Mesendoderm (in vitro differentiated cells): Measurements from ENCODE around the gene DCXR.

Source experiments
- DNase-seq: peaks from one replicate; pipeline ENCODE4 v3.0.0; 2013
- H2AK5ac ChIP-seq: 2 replicates; pipeline ENCODE4 v1.6.1; 2013; ENCODE audit warnings: low read length, inconsistent platforms
- H2BK120ac ChIP-seq: 2 replicates; pipeline ENCODE4 v1.6.1; 2013; ENCODE audit warnings: low read depth, mild to moderate bottlenecking, low read length, moderate library complexity, mixed read lengths
- H2BK15ac ChIP-seq: replicated peaks from 2 replicates; pipeline ENCODE4 v1.6.1; 2013; ENCODE audit warnings: low read depth, mild to moderate bottlenecking, moderate library complexity
- H2BK5ac ChIP-seq: 2 replicates; pipeline ENCODE4 v1.6.1; 2013; ENCODE audit warnings: low read length, inconsistent platforms
- H3K18ac ChIP-seq: 2 replicates; pipeline ENCODE4 v1.6.1; 2013; ENCODE audit warnings: mild to moderate bottlenecking, low read length, mixed read lengths
- H3K23ac ChIP-seq: one replicate; pipeline ENCODE4 v1.6.1; 2013; ENCODE audit warnings: low read length
- H3K27ac ChIP-seq: 2 replicates; pipeline ENCODE4 v1.5.1; 2013; ENCODE audit warnings: low read depth, mild to moderate bottlenecking, inconsistent platforms, low read length, moderate library complexity
- H3K27me3 ChIP-seq: 2 replicates; pipeline ENCODE4 v1.6.1; 2013; ENCODE audit warnings: low read length, control low read depth, mild to moderate bottlenecking, inconsistent platforms; ENCODE audit not compliant: insufficient read depth, poor library complexity
- H3K36me3 ChIP-seq: 2 replicates; pipeline ENCODE4 v1.6.1; 2013; ENCODE audit warnings: low read length, inconsistent platforms; ENCODE audit not compliant: control insufficient read depth, insufficient read depth
- H3K4ac ChIP-seq: one replicate; pipeline ENCODE4 v1.6.1; 2013; ENCODE audit warnings: low read depth, mild to moderate bottlenecking, low read length, moderate library complexity
- H3K4me1 ChIP-seq: 2 replicates; pipeline ENCODE4 v1.6.1; 2013; ENCODE audit warnings: low read depth, low read length, inconsistent platforms; ENCODE audit not compliant: control insufficient read depth
- H3K4me2 ChIP-seq: 2 replicates; pipeline ENCODE4 v1.6.1; 2013; ENCODE audit warnings: low read length
- H3K4me3 ChIP-seq: 2 replicates; pipeline ENCODE4 v1.5.1; 2013; ENCODE audit warnings: mild to moderate bottlenecking, low read length
- H3K56ac ChIP-seq: one replicate; pipeline ENCODE4 v1.6.1; 2013; ENCODE audit warnings: low read length
- H3K79me1 ChIP-seq: 2 replicates; pipeline ENCODE4 v1.6.1; 2013; ENCODE audit warnings: low read length, inconsistent platforms
- H3K79me2 ChIP-seq: 2 replicates; pipeline ENCODE4 v1.6.1; 2013; ENCODE audit warnings: mild to moderate bottlenecking, low read length; ENCODE audit not compliant: control insufficient read depth, insufficient read depth
- H3K9ac ChIP-seq: 2 replicates; pipeline ENCODE4 v1.6.1; 2013; ENCODE audit warnings: low read length, inconsistent platforms
- H4K5ac ChIP-seq: one replicate; pipeline ENCODE4 v1.6.1; 2013; ENCODE audit warnings: low read length
- H4K8ac ChIP-seq: one replicate; pipeline ENCODE4 v1.6.1; 2013; ENCODE audit warnings: low read depth, mild to moderate bottlenecking, control low read depth, low read length, moderate library complexity
- WGBS: extraction: QIAGEN DNeasy Blood & Tissue Kit; methylation state at CpG from one replicate; pipeline ENCODE4 v1.1.7; 2013; ENCODE audit warnings: low lambda C conversion rate, missing lambda C conversion rate; ENCODE audit not compliant: insufficient coverage; ENCODE audit errors: extremely low coverage; 5-methylcytosine and 5-hydroxymethylcytosine counted together

DCXR gene

DNA sequence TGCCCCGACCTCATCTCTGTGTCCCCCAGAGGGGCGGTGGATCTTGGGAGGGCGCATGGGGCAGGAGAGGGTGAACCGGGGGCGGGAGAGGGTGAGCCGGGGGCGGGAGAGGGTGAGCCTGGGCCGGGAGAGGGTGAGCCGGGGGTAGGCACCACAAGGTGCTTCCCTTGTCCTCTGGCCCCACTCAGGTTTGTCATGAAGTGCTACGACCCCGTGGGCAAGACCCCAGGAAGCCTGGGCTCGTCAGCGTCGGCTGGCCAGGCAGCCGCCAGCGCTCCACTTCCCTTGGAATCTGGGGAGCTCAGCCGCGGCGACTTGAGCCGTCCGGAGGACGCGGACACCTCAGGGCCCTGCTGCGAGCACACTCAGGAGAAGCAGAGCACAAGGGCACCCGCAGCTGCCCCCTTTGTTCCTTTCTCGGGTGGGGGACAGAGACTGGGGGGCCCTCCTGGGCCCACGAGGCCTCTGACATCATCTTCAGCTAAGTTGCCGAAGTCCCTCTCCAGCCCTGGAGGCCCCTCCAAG, 41.2 kb downstream of the DCXR start:
- Histone ChIP-seq H3K4ac (no peak overlapping the region), H3K18ac (no peak overlapping the region), H4K5ac (no peak overlapping the region), H3K79me2 (no peaks in the 10 kb centered on the region), H3K9ac (no peak overlapping the region), H3K4me3 (no peak overlapping the region), H3K56ac (no peak overlapping the region), H2AK5ac (no peak overlapping the region), H4K8ac (no peak overlapping the region), H3K27ac (no peak overlapping the region), H3K4me2 (no peak overlapping the region), H3K79me1 (no peaks in the 10 kb centered on the region), H3K23ac (no peak overlapping the region), H3K4me1 (peaks cover 3% of the 10 kb centered on the region), H3K27me3 (no peaks in the 10 kb centered on the region), H2BK15ac (no peak overlapping the region), H2BK120ac (no peak overlapping the region), H3K36me3 (no peaks in the 10 kb centered on the region), H2BK5ac (no peak overlapping the region)
- no CpG with 5 or more reads among the region's 28 CpGs for WGBS
- no peak for DNase-seq

DNA sequence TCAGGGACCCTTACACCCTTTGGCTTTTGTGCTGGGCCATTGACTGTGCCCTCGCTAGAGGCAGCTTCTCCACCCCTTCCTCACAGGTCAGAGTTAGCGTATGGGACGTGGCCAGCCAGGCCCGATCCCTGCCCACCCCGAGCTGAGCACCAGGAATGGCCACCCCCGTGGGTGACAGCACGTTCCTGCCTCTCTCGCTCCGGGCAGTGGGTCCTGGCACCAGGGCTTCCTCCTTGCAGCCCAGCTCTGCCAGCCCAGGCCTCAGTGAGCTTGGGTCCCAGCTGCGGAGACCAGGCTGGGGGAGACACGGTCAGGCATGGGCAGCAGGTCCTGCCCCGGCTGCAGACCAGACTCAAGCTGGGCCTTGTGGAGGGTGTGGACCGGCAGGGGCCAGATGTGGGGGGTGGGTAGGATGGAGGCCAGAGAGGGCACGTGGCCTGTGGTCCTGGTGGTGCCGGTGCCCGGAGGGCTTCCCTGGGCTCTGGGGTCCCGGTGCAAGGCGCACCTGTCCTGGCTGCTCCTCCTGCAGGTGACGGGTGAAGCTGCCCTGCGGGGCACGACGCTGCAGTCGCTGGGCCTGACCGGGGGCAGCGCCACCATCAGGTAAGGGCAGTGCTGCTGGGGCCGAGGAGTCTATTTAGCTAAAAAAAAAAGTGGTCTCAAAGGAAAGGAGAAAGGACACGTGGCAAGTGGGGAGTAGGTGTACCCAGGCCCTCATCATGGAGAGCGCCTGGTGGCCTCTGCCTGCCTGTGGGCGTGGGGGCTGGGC, 41.9 kb downstream of the DCXR start:
- H2BK5ac ChIP-seq: no peak overlapping the region
- H2AK5ac ChIP-seq: no peak overlapping the region
- H3K4me1 ChIP-seq: peaks cover 3% of the 10 kb centered on the region
- peaks cover 1% of the 10 kb centered on the region for H3K79me1 ChIP-seq
- H3K36me3 ChIP-seq: no peaks in the 10 kb centered on the region
- no peak for DNase-seq
- H3K9ac ChIP-seq: no peak overlapping the region
- no CpG with 5 or more reads among the region's 29 CpGs for WGBS
- no peak overlapping the region for H3K23ac ChIP-seq
- H3K4ac ChIP-seq: no peak overlapping the region
- H4K5ac ChIP-seq: no peak overlapping the region
- no peak overlapping the region for H3K18ac ChIP-seq
- no peak overlapping the region for H3K4me2 ChIP-seq
- no peak overlapping the region for H3K4me3 ChIP-seq
- H3K27ac ChIP-seq: no peak overlapping the region
- no peaks in the 10 kb centered on the region for H3K27me3 ChIP-seq
- H4K8ac ChIP-seq: no peak overlapping the region
- H3K56ac ChIP-seq: no peak overlapping the region
- no peak overlapping the region for H2BK120ac ChIP-seq
- no peaks in the 10 kb centered on the region for H3K79me2 ChIP-seq
- H2BK15ac ChIP-seq: no peak overlapping the region

DNA sequence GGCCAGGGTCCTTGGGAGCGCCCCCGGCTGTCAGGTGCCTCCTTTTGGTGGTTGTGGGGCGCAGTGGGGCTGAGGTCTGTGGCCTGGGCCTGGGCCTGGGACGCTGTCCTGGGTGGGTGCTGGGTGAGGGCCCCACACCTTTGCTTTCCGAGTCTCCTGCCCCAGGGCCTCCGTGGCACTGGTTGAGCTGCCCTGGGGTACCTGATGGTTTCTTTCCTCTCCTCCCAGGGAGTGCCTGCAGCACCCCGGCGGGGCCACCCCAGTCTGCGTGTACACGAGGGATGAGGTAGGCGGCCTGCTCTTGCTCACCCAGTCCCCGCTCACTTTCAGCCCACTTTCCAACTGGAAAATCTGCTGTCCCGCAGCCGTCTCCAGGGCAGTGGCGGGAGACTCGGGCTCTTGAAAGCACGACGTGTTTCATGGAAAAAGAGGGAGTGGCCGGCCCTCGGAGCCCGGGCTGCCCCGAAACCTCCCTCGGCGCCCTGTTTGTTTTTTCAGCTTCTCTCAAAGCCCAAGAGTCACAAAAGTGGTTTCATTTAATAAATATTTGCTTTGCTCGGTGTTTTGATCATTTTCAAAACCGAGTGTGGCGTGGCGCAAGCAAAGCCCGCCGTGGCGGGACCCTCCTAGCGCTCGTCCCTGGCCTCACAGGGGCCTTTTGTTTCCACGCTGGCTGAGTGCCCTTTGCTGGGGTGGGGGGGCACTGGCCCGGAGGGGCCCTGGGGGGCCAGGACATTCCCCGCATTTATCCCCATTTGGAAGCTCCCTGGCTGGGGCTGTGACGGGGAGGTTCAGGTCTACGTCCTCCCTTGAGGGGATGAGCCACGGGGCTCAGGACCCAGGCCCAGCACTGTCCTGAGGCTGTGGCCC, 42.7 kb downstream of the DCXR start:
- DNase-seq: no peak
- Histone ChIP-seq H3K36me3 (no peaks in the 10 kb centered on the region), H3K4me1 (peaks cover 3% of the 10 kb centered on the region), H2BK5ac (no peak overlapping the region), H4K5ac (no peak overlapping the region), H3K18ac (no peak overlapping the region), H3K79me2 (no peaks in the 10 kb centered on the region), H3K23ac (no peak overlapping the region), H2AK5ac (no peak overlapping the region), H3K9ac (no peak overlapping the region), H3K4ac (no peak overlapping the region), H3K4me2 (no peak overlapping the region), H3K27ac (no peak overlapping the region), H3K79me1 (peaks cover 1% of the 10 kb centered on the region), H3K56ac (no peak overlapping the region), H2BK15ac (no peak overlapping the region), H3K4me3 (no peak overlapping the region), H4K8ac (no peak overlapping the region), H3K27me3 (no peaks in the 10 kb centered on the region), H2BK120ac (no peak overlapping the region)
- no CpG with 5 or more reads among the region's 39 CpGs for WGBS

DNA sequence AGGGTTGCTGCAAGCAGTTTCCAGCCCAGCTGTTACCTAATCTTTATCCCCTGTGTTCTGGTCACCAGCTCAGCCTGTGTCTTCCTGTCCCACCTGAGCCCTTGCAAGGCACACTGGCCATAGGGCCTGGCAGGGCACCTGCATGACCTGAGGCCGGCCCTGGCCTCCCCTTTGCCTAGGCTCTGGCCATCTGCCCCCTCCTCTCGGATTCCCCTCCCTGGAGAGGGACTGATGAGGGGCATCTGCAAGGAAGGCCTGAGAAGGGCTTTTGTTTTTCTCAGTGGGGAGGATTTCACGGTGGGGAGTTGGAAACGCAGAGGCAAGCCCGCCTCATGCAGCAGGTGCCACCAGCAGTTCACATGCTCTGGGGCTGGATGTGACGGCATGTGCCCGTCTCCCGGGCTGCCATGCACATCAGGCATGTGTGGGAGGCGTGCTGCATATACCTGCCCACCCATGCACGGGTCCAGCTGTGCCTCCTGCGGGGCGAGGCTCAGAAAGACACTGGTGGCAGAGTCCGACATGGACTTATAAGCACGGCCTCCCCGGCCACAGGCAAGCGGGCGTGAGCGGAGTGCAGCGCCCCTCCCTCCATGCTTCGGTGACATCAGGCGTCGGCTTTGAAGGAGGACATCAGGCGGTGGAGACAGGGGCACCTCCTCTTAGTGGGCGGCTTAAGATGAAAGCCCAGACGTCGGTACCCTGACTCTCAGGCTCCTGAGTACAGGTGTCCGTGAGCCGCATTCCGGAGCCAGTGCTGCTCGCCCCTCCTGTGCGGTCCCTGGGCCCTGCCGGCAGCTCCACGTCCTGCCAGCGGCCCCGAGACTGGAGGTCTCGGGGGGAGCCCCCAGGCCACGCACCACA, 43.5 kb downstream of the DCXR start:
- no peak for DNase-seq
- no CpG with 5 or more reads among the region's 37 CpGs for WGBS

DNA sequence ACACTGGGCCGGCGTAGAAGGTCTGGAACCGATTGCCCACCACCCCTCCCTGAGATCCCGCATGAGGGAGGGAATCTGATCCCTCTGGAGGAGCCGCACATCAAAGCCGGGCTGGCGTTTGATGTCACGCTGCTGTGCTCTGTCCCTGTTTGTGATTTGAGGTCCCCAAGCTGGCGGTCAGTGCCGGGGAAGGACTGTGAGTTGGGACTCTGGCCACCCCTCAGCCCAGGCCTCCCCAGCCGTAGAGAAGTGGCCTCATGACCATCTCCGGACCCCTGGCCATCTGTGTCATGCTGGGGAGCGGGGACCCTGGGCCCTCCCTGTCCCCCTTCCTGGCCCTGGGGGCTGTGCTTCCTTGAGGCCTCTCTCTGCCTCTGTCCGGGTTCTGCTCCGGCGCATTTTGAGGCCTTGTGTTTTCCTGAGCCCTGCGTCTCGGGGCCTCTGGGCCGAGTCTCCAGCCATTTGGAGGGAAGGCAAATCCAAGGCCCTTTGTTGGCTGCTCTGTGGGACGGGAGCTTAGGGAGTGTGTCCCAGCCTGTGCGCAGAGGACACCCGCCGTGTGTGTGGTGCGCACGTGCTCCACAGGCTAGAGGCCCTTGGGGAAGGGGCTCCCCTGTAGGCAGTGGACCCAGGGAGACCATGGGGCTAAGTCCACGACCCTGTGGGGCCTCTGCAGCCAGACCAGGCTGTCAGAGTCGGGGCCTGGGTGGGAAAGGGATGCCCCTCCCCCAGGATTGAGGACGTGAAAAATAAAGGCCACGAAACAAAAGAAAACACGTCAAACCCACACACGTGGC, 45.0 kb downstream of the DCXR start:
- Histone ChIP-seq H3K27ac (no peak overlapping the region), H2AK5ac (no peak overlapping the region), H2BK120ac (no peak overlapping the region), H3K4me2 (no peak overlapping the region), H3K79me2 (no peaks in the 10 kb centered on the region), H3K27me3 (no peaks in the 10 kb centered on the region), H3K36me3 (no peaks in the 10 kb centered on the region), H2BK15ac (no peak overlapping the region), H3K56ac (peak overlapping the region; percentile 53), H3K23ac (no peak overlapping the region), H4K8ac (no peak overlapping the region), H3K4me3 (no peak overlapping the region), H2BK5ac (no peak overlapping the region), H3K79me1 (peaks cover 1% of the 10 kb centered on the region), H3K9ac (peak overlapping the region; percentile 25), H4K5ac (no peak overlapping the region), H3K4me1 (peaks cover 3% of the 10 kb centered on the region), H3K4ac (no peak overlapping the region), H3K18ac (no peak overlapping the region)
- DNase-seq: no peak
- no CpG with 5 or more reads among the region's 31 CpGs for WGBS

More for the DNA sequence above, 43.5 kb downstream of the DCXR start:
- Histone ChIP-seq H4K5ac (no peak overlapping the region), H2BK120ac (no peak overlapping the region), H3K79me2 (no peaks in the 10 kb centered on the region), H3K56ac (no peak overlapping the region), H3K4me2 (no peak overlapping the region), H3K4me3 (no peak overlapping the region), H3K18ac (no peak overlapping the region), H3K27me3 (no peaks in the 10 kb centered on the region), H3K4ac (no peak overlapping the region), H3K23ac (no peak overlapping the region), H2AK5ac (no peak overlapping the region), H3K27ac (no peak overlapping the region), H3K36me3 (no peaks in the 10 kb centered on the region), H3K4me1 (peaks cover 3% of the 10 kb centered on the region), H4K8ac (no peak overlapping the region), H3K9ac (no peak overlapping the region), H2BK15ac (no peak overlapping the region), H3K79me1 (peaks cover 1% of the 10 kb centered on the region), H2BK5ac (no peak overlapping the region)
